Stimulated activated CD4-positive, alpha-beta T cell treated with anti-CD3 and anti-CD28 coated beads, Interleukin-4, amount 100 ng/mL, for 48 hours (primary cell): ENCODE data around the gene GUK1.
"Not testable (repeated sequence)": the region's sequence is repeated elsewhere in the genome, so short reads cannot be mapped to it uniquely, and the experiment has no call there.

Experiments used
- DNase-seq, 2 donors: peaks; one replicate each; pipeline ENCODE4 v3.0.0-alpha.2; 2020; ENCODE audit warnings: low read depth in 2 of 2

GUK1 gene

DNA sequence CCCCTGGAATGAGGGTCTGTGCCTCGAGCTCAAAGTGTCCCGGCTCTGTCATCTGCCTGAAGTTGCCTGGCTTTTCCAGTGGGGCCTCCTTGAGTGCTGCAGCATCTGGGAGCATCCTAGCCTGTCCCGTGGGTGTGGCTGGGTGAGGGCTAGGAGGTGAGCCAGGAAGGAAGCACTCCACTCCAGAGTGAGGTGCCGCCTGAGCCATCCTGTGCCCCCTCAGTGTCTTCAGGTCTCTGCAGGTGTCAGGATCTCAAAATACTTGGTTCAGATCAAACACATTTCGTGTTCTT lies 37.0 kb downstream of the GUK1 start:
- DNase-seq = no peak

DNA sequence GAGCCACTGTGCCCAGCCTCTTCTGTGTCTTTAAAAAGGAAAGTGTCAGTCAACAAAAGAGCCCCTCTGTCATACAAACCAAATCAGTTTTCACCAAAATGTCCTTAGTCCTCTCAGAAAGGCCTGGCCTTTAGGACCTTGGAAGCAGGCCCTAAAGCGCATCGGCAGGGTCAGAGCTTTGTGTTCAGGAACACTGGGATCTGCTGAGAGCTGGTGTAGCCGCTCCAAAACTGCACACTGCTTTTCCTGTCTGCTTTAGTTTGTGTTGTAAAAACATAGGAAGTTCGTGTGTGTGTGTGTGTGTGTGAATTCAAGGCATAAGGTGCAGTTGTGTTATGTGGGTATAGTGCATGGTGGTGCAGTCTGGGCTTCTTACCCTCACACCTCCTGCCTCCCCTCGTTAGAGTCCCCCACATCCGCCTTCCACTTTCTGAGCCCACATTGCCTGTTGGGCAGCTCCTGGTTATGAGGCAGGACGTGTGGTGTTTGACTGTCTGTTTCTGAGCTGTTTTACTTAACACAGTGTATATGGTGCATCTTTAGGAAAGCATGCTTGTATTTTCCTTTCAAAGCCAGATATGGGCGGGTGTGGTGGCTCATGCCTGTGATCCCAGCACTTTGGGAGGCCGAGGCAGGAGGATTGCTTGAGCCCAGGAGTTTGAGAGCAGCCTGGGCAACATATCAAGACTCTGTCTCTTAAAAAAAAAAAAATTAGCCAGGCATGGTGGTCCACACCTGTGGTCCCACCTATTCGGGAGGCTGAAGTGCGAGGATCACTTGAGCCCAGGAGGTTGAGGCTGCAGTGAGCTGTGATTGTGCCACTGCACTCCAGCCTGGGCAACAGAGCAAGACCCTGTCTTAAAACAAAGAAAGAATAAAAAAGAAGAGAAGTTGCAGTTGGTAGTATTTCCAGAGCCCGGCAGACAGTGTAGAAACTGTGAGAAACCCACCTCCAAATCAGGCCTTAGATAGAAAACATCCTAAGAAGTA lies 37.9 kb downstream of the GUK1 start:
- no peak for DNase-seq

DNA sequence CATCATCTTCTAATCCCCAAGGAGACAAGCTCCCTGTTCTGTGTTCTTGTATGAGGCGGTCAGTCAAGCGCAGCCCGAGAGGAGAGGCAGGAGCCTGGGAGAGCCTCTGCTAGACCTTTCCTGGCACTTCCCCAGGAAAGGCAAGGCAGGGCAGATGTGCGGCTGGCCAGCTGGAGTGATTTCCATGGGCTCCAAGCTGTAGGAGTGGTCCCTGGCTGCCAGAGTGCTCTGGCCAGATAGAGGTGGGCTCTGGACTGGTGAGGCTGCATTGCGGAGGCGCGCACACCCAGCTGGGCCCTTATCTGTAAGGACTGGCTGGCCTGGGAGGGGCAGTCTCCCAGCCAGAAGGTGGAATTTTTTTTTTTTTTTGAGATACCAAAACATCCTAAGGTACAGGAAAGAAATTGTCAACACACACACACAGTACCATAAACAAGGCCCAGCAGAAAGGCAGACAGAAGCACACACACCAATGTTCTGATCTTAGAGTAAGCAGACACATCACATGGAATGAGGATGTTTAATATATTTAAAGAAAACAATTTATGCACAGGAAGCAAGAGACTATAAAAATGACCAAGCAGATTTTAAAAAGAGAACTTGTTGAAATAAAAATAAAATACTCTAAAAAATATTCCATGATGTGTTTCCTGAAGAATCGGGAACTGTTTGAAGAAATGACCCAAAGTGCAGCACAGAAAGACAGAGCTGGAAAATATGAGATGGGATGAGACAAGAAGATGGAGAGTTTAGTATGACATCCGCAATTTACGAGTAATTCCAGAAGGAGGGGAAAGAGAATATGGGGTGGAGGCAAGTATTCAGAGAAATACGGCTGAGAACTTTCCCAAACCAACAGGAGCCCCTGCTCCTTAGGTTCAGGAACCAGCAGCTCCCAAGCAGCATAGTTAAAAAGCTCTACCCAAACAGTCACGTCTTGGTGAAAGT lies 38.9 kb downstream of the GUK1 start:
- no peak for DNase-seq

DNA sequence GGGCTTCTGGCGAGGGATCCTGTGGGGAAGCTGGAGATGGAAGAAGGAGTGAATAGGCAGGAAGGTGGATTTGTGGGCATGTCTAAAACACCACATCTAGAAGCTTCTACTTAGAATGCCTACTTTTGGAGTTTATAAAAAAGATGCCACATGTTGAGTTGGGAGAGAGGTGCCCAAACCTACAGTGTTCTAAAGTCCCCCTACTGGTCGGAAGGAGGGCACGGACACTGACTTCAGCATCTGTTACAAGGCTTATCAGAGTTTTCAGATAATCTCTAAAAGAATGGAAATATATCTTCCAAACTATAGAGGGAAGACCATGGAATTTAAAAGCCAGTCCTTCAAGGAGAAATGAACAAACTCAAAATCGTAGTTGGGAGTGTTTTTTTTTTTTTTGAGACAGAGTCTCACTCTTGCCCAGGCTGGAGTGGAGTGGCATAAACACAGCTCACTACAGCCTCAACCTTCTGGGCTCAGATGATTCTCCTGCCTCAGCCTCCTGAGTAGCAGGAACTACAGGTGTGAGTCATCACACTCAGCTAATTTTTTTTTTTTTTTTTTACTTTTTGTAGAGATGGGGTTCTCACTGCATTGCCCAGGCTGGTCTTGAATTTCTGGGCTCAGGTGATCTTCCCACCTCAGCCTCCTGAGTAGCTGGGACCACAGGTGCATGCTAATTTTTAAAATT lies 40.3 kb downstream of the GUK1 start:
- no peak for DNase-seq

DNA sequence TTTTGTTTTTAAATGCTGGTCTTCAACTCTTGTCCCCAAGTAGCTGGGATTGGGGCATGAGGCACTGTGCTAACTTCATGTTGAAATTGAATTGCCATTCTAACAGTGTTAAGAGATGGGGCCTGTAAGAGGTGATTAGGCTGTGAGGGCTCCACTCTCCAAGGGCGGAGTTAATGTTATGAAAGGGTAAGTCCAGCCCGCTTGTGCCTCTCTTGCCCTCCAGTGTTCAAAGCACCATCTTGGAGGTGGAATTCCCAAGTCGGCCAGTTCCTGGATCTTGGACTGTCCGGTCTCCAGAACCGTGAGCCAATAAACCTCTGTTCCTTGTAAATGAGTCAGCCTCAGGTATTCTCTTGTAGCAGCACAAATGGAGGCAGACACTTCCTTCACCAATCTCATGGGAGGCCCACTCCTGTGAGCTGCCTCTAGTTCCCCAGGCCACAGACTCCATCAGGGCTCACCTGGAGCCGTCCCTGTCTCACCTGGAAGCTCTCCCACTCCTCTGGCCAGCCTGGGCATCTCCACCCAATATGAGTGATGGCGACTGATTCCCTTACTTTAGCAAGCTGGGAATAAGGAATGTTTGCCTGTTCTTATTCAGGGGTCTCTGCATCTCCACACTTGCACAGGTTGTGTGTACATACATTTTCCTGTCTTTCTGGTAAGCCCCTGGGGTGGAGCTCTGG lies 41.0 kb downstream of the GUK1 start:
- DNase-seq = no peak

DNA sequence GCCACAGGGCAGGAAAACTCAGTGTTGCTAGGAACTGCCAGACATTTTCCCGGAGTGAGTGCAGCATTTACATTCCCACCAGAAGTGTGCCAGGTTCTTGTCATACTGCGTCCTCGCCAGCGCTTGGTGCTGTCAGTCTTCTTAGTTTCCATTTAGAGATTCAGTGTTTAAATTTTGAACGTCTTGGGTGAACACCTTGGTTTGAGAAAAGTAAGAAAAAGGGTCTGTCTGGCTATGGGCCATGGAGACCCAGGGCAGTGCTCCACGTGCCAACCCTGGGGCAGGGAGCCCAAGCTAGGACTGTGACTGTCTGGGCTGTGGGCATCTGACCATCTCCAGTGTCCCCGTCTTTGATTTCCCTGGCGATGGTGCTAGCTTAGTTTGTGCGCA lies 41.6 kb downstream of the GUK1 start:
- DNase-seq = no peak

DNA sequence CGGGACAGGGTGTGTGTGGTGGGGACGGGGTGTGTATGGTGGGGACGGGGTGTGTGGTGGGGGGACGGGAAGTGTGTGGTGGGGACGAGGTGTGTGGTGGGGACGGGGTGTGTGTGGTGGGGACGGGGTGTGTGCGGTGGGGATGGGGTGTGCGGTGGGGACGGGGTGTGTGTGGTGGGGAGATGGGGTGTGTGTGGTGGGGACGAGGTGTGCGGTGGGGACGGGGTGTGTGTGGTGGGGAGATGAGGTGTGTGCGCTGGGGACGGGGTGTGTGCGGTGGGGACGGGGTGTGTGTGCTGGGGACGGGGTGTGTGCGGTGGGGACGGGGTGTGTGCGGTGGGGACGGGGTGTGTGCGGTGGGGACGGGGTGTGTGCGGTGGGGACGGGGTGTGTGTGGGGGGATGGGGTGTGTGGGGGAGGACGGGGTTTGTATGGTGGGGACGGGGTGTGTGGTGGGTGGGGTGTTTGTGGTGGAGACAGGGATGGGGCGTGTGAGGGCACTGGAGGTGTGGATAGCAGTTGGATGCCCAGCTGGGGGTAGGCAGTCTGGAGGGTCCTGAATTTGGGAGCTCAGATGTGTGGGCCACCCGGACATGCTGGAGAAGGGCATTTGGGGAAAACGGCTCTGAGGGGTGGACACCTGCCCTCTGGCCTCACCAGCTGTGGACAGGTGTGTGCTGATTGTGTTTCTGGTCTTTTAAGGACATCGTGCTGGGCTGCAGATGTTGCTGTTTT lies 42.4 kb downstream of the GUK1 start:
- no peak for DNase-seq

DNA sequence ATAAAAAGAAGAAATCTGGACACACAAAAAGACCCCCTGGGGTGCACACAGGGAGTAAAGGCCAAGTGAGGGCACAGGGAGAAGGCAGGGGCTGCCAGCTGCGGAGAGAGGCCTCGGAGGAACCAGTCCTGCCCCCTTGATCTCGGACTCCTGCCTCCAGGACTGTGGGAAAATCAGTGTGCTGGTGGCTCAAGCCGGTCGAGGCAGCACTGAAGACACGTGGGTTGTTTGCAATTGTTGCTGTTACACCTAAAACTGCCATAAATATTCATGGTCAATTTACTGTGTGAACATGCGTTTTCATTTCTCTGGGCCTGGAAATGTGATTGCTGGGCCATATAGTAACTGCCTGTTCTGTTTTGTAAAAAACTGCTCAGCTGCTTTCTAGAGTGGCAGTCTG lies 44.1 kb downstream of the GUK1 start:
- DNase-seq = no peak

DNA sequence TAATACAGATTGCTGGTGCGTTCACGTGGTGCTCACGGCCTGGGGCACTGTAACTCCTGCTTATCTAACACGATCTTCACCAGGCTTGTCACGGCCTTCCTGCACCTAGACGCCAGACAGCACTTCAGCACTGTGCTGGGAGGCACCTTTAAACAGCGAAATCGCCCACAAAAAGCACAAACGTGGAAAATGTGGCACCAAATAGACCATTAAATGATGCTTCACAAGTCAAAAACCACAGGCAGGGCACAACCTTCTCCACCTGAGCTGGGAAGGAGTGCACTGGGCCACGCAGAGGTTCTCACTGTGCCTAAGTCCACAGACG lies 45.5 kb downstream of the GUK1 start:
- DNase-seq = no peak

DNA sequence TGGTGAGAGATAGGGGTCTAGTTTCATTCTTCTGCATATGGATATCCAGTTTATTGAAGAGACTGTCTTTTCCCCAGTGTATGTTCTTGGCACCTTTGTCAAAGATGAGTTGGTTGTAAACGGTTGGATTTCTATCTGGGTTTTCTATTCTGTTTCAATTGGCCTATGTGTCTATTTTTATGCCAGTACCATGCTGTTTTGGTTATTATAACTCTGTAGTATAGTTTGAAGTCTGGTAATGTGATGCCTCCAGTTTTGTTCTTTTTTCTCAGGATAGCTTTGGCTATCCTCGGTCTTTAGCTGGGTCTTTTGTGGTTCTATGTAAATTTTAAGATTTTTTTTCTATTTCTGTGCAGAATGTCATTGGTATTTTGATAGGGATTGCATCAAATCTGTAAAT lies 48.2 kb downstream of the GUK1 start:
- not testable (repeated sequence) for DNase-seq

DNA sequence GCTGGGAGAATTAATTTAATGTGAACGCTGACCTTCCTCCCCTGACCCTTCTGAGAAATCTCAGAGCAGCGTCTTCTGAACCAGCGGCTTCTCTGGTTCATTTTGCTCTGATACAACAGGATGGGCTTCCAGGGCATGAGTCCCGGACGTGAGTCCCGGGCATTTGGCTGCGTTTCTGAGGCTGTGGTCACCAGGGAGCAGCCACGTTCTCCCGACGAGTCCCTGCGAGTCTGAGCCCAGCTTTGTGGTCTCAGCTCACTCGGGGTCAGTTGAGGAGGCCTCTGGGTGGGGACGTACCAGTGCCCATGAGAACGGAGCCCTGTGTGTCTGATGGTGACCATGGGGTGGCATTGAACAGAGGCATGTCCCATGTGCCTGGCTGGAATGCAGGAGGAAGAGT lies 50.1 kb downstream of the GUK1 start:
- DNase-seq = no peak

DNA sequence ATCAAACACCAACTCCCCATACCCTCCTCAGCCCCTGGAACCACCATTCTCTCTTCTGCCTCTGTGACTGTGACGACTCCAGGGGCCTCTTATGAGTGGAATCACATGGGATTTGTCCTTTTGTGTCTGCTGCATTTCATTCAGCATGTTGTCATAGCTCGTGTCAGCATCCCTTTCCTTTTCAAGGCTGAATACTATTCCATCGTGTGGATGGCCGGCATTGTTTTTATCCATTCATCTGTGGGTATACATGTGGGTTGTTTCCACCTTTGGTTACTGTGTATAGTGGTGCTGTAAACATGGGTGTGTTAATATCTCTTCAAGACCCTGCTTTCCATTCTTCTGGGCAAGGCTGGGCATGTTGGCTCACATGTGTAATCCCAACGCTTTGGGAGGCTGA lies 50.7 kb downstream of the GUK1 start:
- no peak for DNase-seq

DNA sequence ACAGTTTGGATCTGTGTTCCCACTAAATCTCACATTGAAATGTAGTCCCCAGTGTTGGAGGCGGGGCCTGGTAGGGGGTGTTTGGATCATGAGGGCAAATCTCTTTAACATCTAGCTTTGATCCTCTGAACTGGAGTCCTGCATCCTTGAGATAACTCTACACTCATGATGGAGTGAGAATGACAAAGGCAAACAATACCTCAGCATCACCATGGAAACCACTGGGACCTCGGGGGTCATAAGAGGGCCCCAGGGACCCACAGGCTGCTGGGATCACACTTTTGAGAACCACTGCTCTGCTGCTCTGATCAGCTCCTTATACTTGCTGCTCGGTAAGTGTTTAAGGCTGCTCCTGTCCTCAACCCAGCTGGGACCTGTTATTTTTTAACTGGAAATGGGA lies 54.4 kb downstream of the GUK1 start:
- no peak for DNase-seq

DNA sequence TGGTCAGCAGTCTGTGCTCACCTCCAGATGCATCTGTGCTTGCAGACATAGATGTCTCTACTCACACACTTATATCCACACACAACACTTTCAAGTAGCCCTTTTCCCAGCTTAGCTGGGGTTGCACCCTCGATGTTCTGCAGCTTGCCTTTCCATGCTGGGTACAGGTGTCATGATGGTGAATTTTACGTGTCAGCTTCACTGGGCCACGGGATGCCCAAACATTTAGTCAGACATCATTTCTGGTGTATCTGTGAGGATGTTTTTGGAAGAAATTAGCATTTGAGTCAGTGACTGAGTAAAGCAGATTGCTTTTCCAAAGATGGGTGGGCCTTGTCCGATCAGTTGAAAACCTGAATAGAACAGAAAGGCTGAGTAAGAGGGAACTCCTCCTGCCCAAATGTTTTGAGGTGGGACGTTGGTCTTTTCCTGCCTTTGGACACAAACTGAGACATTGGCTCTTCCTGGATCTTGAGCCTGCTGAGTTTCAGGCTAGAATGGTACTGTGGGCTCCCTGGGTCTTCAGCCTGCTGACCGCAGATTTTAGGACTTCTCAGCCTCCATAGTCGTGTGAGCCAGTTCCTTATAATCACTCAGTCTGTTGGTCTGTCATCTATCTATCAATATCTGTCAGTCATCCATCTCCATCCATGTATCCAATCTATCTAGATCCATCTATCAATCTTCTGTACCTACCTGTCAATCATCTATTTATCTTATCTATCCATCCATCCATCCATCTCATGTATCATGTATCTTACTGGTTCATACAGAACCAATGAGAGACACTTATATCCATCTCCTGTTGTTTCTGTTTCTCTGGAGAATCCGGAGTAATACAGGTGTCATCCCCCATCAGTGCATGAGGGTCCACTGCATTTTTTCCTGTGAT lies 55.1 kb downstream of the GUK1 start:
- DNase-seq = no peak

DNA sequence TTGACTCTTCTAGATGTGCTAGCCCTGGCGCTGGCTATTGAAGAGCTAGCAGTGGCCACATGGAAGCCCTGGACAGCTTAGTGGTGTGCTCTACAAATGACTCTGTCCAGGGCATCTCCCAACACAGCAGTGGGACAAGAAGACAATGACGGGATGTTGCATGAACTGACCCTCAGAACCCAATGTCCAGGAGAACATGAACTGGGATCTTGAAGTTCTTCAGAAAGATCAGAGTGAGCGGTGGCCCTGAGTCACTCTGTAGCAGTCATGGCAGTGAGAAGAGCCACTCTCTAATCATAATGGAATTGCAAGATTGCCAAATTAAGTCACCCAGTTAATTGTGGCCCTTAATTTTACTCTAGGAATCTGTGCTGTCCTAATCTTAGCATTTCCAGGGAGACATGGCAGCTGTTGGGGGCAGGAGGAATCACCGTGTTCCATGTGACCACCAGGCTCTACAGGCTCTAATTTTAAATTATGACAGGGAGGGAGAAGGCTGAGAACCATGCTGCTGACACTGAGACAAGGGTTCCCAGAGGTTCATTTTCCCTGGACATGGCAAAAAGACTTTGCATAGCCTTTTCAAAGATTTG lies 57.6 kb downstream of the GUK1 start:
- no peak for DNase-seq
